ENCODE results near the gene TAF4B.

DNA sequence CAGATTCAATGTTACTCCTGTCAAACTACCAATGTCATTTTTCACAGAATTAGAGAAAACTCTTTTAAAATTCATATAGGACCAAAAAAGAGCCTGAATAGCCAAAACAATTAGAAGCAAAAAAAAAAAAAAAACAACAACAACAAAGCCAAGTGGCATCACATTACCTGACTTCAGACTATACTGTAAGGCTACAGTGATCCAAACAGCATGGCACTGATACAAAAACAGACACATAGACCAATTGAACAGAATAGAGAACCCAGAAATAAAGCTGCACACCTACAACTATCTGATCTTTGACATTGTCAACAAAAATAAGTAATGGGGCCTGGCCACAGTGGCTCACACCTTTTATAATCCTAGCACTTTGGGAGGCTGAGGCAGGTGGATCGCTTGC is 53.2 kb downstream of the TAF4B start:
- TF ChIP-seq, protein P1, sequence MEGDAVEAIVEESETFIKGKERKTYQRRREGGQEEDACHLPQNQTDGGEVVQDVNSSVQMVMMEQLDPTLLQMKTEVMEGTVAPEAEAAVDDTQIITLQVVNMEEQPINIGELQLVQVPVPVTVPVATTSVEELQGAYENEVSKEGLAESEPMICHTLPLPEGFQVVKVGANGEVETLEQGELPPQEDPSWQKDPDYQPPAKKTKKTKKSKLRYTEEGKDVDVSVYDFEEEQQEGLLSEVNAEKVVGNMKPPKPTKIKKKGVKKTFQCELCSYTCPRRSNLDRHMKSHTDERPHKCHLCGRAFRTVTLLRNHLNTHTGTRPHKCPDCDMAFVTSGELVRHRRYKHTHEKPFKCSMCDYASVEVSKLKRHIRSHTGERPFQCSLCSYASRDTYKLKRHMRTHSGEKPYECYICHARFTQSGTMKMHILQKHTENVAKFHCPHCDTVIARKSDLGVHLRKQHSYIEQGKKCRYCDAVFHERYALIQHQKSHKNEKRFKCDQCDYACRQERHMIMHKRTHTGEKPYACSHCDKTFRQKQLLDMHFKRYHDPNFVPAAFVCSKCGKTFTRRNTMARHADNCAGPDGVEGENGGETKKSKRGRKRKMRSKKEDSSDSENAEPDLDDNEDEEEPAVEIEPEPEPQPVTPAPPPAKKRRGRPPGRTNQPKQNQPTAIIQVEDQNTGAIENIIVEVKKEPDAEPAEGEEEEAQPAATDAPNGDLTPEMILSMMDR (IDR thresholded peaks at IDR 0.05; ENCODE audit: insufficient read depth, low read length, poor library complexity, severe bottlenecking), result no peak
- no peak for TF ChIP-seq EZH2phosphoT487 (conservative IDR thresholded peaks at IDR 0.05; ENCODE audit: low read length)

Data from SU-DHL-6 (cell line).